ENCODE data around the gene PTPN6. TPM values are rescaled to one million over a fixed set of nuclear protein-coding genes. Genes with fewer than 3 reads are reported as not detected.

The PTPN6 gene
- total RNA-seq, 2 donors from 2014 or later = 44.8 to 48.1 TPM

- intact Hi-C loops (cut with DNase I) = no loop called here
- Histone ChIP-seq H3K9ac (ENCODE audit: low read depth in 2 of 2, low read length in 2 of 2) (no peak overlapping the region), H3K4me3 (no peak overlapping the region), H3K27ac (peak overlapping the region; percentile 98), H3K4me1 (peaks cover 14% of the 10 kb centered on the region), H3K36me3 (no peaks in the 10 kb centered on the region), H3K27me3 (no peaks in the 10 kb centered on the region), H3K9me3 (no peaks in the 10 kb centered on the region)
- DNase-seq = no peak
- TF ChIP-seq, protein P1, sequence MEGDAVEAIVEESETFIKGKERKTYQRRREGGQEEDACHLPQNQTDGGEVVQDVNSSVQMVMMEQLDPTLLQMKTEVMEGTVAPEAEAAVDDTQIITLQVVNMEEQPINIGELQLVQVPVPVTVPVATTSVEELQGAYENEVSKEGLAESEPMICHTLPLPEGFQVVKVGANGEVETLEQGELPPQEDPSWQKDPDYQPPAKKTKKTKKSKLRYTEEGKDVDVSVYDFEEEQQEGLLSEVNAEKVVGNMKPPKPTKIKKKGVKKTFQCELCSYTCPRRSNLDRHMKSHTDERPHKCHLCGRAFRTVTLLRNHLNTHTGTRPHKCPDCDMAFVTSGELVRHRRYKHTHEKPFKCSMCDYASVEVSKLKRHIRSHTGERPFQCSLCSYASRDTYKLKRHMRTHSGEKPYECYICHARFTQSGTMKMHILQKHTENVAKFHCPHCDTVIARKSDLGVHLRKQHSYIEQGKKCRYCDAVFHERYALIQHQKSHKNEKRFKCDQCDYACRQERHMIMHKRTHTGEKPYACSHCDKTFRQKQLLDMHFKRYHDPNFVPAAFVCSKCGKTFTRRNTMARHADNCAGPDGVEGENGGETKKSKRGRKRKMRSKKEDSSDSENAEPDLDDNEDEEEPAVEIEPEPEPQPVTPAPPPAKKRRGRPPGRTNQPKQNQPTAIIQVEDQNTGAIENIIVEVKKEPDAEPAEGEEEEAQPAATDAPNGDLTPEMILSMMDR (IDR thresholded peaks at IDR 0.05) = no peak
These were observed 8.9 kb upstream of the PTPN6 start for GRCh38 chr12:6942331-6942665.

GRCh38 chr12:6943389-6943721, 7.8 kb upstream of the PTPN6 start:
- no peaks in the 10 kb centered on the region for H3K27me3 ChIP-seq
- peak; percentile 88 for DNase-seq
- H3K36me3 ChIP-seq = no peaks in the 10 kb centered on the region
- TF ChIP-seq, protein P1 (IDR thresholded peaks at IDR 0.05) = no peak
- peak overlapping the region; percentile 54 for H3K4me3 ChIP-seq
- H3K4me1 ChIP-seq = peaks cover 14% of the 10 kb centered on the region
- peak overlapping the region; percentile 98 for H3K27ac ChIP-seq
- no peaks in the 10 kb centered on the region for H3K9me3 ChIP-seq
- peak overlapping the region; percentile 54 to 98 for H3K9ac ChIP-seq (ENCODE audit: low read depth in 2 of 2, low read length in 2 of 2)
- intact Hi-C loops (cut with DNase I) = no loop called here

GRCh38 chr12:6943722-6944380, 7.3 kb upstream of the PTPN6 start, which contains the start of the genes C12orf57 and RNU7-1:
C12orf57 (plus strand) TSS chr12:6944022; CDS start chr12:6944122, 100 bp downstream.
RNU7-1 (plus strand) TSS chr12:6943816.
- peak within 1 kb of the TSS; percentile 78 to 98 for H3K9ac ChIP-seq (ENCODE audit: low read depth in 2 of 2, low read length in 2 of 2)
- peak within 1 kb of the TSS; percentile 54 for H3K4me3 ChIP-seq
- H3K27ac ChIP-seq = peak within 1 kb of the TSS; percentile 98
- H3K9me3 ChIP-seq = no peaks in the 10 kb centered on the region
- TF ChIP-seq, protein P1 (IDR thresholded peaks at IDR 0.05) = no peak
- H3K36me3 ChIP-seq = no peaks in the 10 kb centered on the region
- peaks cover 14% of the 10 kb centered on the region for H3K4me1 ChIP-seq
- H3K27me3 ChIP-seq = no peaks in the 10 kb centered on the region
- intact Hi-C loops (cut with DNase I) = loop anchor here (2.0 kb wide), 1 partner anchor 21 kb away; no protein-coding TSS in a partner anchor
- peak; percentile 83 for DNase-seq

- intact Hi-C loops (cut with DNase I) = loop anchor here (2.0 kb wide), 1 partner anchor 20 kb away; no protein-coding TSS in a partner anchor
- H3K4me1 ChIP-seq = peaks cover 14% of the 10 kb centered on the region
- TF ChIP-seq, protein P1 (IDR thresholded peaks at IDR 0.05) = peak; percentile 76
These were observed 6.6 kb upstream of the PTPN6 start for GRCh38 chr12:6944381-6945186.

GRCh38 chr12:6945613-6946012, 5.5 kb upstream of the PTPN6 start:
- Histone ChIP-seq H3K9ac (ENCODE audit: low read depth in 2 of 2, low read length in 2 of 2) (peak overlapping the region; percentile 57 to 80), H3K27me3 (no peaks in the 10 kb centered on the region), H3K36me3 (no peaks in the 10 kb centered on the region), H3K4me1 (peaks cover 14% of the 10 kb centered on the region), H3K4me3 (peak overlapping the region; percentile 11), H3K9me3 (no peaks in the 10 kb centered on the region), H3K27ac (peak overlapping the region; percentile 98)
- no peak for DNase-seq
- intact Hi-C loops (cut with DNase I) = loop anchor here (2.0 kb wide), 1 partner anchor 19 kb away; no protein-coding TSS in a partner anchor
- TF ChIP-seq, protein P1 (IDR thresholded peaks at IDR 0.05) = no peak

More at GRCh38 chr12:6944381-6945186, 6.6 kb upstream of the PTPN6 start:
- H3K27ac ChIP-seq = peak overlapping the region; percentile 98
- DNase-seq = peak; percentile 97
- peak overlapping the region; percentile 54 for H3K4me3 ChIP-seq
- H3K9ac ChIP-seq (ENCODE audit: low read depth in 2 of 2, low read length in 2 of 2) = peak overlapping the region; percentile 78 to 98
- no peaks in the 10 kb centered on the region for H3K36me3 ChIP-seq
- H3K9me3 ChIP-seq = no peaks in the 10 kb centered on the region
- no peaks in the 10 kb centered on the region for H3K27me3 ChIP-seq
